Esophagus (tissue), 2 donors: ENCODE results near the gene TNNI3K. TPM values are rescaled to one million over a fixed set of nuclear protein-coding genes. Genes with fewer than 3 reads are reported as not detected.
"Not testable (repeated sequence)": the region's sequence is repeated elsewhere in the genome, so short reads cannot be mapped to it uniquely, and the experiment has no call there.

Source experiments
- H3K27ac ChIP-seq, 2 donors: one replicate each; pipeline ENCODE4 v1.5.1; 2013; ENCODE audit warnings: low read depth in 2 of 2, mild to moderate bottlenecking in 2 of 2, inconsistent platforms in 1 of 2, low read length in 1 of 2, moderate library complexity in 1 of 2
- H3K27me3 ChIP-seq, 2 donors: one replicate each; pipeline ENCODE4 v1.6.1; 2013; ENCODE audit warnings: low read length in 2 of 2, control low read depth in 1 of 2, mild to moderate bottlenecking in 1 of 2; ENCODE audit not compliant: insufficient read depth in 2 of 2, control insufficient read depth in 1 of 2
- H3K36me3 ChIP-seq, 2 donors: one replicate each; pipeline ENCODE4 v1.6.1; 2013; ENCODE audit warnings: low read length in 1 of 2; ENCODE audit not compliant: control insufficient read depth in 2 of 2, insufficient read depth in 2 of 2
- H3K4me1 ChIP-seq, 2 donors: one replicate each; pipeline ENCODE4 v1.6.1; 2013; ENCODE audit warnings: low read length in 1 of 2; ENCODE audit not compliant: control insufficient read depth in 2 of 2, insufficient read depth in 2 of 2
- H3K4me3 ChIP-seq, 2 donors: one replicate each; pipeline ENCODE4 v1.5.1; 2013; ENCODE audit warnings: low read length in 2 of 2, mild to moderate bottlenecking in 2 of 2, low read depth in 1 of 2, moderate library complexity in 1 of 2
- H3K9me3 ChIP-seq, 2 donors: one replicate each; pipeline ENCODE4 v1.6.1; 2013; ENCODE audit warnings: mild to moderate bottlenecking in 2 of 2, low read depth in 1 of 2, low read length in 1 of 2, moderate library complexity in 1 of 2; ENCODE audit not compliant: control insufficient read depth in 2 of 2, insufficient read depth in 1 of 2
- WGBS, 2 donors: extraction: QIAGEN DNeasy Blood & Tissue Kit; methylation state at CpG; one replicate each; pipeline ENCODE4 v1.1.7; 2013; 5-methylcytosine and 5-hydroxymethylcytosine counted together
- polyA plus RNA-seq, 2 donors: library from polyadenylated mRNA; stranded (reverse); fragments of 200-250 nt; gene quantifications; one replicate each; pipeline ENCODE4 v1.2.3, GENCODE V29; 2013
- donor health status: healthy with polysubstance abuse.
- donor health status: Bipolar disorder and iron deficiency.

TNNI3K gene
- polyA plus RNA-seq, 2 donors = 0.35 to 0.41 TPM

DNA sequence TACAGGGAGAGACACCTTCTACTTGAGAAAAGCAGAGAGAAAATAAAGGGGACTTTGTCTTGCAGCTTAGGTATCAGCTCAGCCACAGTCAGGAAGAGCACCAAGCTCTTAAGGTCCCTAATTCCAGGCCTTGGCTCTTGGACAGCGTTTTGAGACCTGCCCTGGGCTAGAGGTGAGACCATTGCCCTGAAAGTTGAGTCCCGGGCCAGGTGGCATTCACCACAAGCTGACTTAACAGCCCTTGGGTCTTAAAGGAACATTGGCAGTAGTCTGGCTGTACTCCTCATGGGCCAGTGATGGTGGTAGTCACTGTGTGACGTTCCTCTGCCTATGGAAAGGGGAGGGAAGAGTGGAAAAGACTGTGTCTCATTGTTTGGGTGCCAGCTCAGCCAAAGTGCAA is 11.7 kb upstream of the TNNI3K start:
- H3K4me1 ChIP-seq = no peaks in the 10 kb centered on the region
- peaks cover 0 to 5% of the 10 kb centered on the region in 2 donors for H3K9me3 ChIP-seq
- H3K27ac ChIP-seq = no peak overlapping the region
- no peaks in the 10 kb centered on the region for H3K27me3 ChIP-seq
- WGBS, 2 donors = 77 to 79% methylated on average over 3 of the region's 3 CpGs
- H3K4me3 ChIP-seq = no peak overlapping the region
- no peaks in the 10 kb centered on the region for H3K36me3 ChIP-seq

DNA sequence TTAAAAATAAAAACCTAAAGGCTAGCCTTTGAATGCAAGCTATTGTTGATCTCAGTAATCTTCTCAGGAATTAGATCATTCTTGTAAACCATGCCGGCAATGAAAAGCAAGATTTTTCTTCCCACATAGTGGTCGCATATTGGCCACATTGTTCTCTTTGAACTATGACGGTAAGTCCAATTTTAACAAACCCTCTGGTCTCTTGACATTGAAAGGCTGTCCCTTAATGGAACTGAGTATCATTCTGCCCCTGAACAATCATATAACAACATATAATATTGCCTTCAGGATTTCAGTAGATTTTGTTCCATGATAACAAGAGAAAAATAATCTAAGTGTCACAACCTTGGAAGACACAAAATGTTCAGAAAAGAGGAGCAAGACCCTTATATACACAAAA is 1.3 kb downstream of the TNNI3K start:
- Histone ChIP-seq H3K36me3 (no peaks in the 10 kb centered on the region), H3K9me3 (no peaks in the 10 kb centered on the region), H3K27me3 (no peaks in the 10 kb centered on the region), H3K27ac (no peak overlapping the region), H3K4me3 (no peak overlapping the region), H3K4me1 (no peaks in the 10 kb centered on the region)
- WGBS, 2 donors = 93 to 96% methylated on average over 3 of the region's 3 CpGs

DNA sequence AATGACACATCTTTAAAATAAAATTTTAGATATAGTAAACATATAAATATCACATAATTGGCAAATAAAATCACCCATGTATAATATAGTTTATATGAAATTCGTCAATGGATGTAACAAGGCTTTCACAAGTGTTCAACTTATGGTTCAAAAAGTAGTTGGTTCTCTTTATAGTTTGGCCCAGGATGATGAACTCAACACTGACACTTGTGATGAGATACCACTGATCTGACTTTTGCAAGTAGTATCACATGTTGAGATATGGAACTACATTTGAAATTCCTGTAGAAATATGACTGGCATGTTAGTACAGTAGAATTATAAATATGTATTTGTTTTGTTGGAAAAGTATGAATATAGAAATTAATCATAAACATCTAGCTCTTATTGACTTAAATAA is 1.8 kb downstream of the TNNI3K start:
- no peak overlapping the region for H3K27ac ChIP-seq
- 69 to 84% methylated on average over 1 of the region's 1 CpG for WGBS, 2 donors

DNA sequence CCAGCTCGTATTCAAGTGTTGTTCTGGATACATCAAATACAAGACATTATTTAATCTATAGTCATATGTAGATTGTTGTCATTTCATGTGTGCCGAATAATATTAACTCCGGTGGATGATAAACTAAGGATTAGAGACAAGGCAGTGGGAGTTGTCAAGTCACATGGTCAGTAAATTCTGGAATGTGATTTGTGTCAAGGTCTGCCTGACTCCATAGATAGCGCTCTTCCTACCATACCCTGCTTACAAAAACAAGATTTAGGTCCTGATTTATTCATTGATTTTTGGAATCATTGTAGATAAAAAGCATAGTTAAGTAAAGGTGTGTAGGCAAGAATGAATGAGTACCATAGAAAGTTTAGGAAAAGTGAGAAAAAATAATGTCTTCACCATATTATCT is 2.6 kb downstream of the TNNI3K start:
- H3K4me1 ChIP-seq = no peaks in the 10 kb centered on the region
- no peak overlapping the region for H3K4me3 ChIP-seq
- no peaks in the 10 kb centered on the region for H3K36me3 ChIP-seq
- 90% methylated on average over 4 of the region's 4 CpGs for WGBS, 2 donors
- H3K27ac ChIP-seq = no peak overlapping the region
- no peaks in the 10 kb centered on the region for H3K9me3 ChIP-seq
- no peaks in the 10 kb centered on the region for H3K27me3 ChIP-seq

More for the DNA sequence above, 1.8 kb downstream of the TNNI3K start:
- Histone ChIP-seq H3K4me3 (no peak overlapping the region), H3K4me1 (no peaks in the 10 kb centered on the region), H3K27me3 (no peaks in the 10 kb centered on the region), H3K9me3 (no peaks in the 10 kb centered on the region), H3K36me3 (no peaks in the 10 kb centered on the region)

GRCh38 chr1:74245168-74245772 is 10.1 kb downstream of the TNNI3K start:
- peaks cover 2 to 3% of the 10 kb centered on the region in 2 donors for H3K9me3 ChIP-seq
- no peak overlapping the region for H3K27ac ChIP-seq
- no peaks in the 10 kb centered on the region for H3K4me1 ChIP-seq
- H3K4me3 ChIP-seq = no peak overlapping the region
- no peaks in the 10 kb centered on the region for H3K27me3 ChIP-seq
- H3K36me3 ChIP-seq = no peaks in the 10 kb centered on the region
- WGBS, 2 donors = 11 to 20% methylated on average over 2 of the region's 2 CpGs

DNA sequence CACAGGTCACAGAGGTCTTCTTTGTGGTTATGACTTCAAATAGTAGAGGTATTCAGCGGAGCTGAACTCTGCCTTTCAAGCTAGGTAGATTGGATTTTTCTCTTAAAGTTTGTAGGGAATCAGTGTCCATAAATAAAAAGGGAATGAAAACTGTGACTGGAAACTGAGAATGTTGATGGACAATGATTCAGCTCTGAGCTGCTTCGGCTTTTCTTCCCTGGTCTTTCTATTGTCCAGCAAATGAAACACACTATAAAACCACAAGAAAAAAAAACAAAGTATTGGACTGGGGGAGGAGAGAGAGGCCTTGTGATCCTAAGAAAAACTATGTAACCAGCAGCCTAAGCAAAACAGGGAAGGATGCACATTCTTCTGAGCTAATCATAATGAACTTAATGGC is 11.1 kb downstream of the TNNI3K start:
- WGBS, 2 donors = 79 to 85% methylated on average over 2 of the region's 2 CpGs
- peaks cover 2 to 3% of the 10 kb centered on the region in 2 donors for H3K9me3 ChIP-seq
- no peaks in the 10 kb centered on the region for H3K27me3 ChIP-seq
- no peak overlapping the region for H3K4me3 ChIP-seq
- H3K27ac ChIP-seq = no peak overlapping the region
- no peaks in the 10 kb centered on the region for H3K36me3 ChIP-seq
- no peaks in the 10 kb centered on the region for H3K4me1 ChIP-seq

DNA sequence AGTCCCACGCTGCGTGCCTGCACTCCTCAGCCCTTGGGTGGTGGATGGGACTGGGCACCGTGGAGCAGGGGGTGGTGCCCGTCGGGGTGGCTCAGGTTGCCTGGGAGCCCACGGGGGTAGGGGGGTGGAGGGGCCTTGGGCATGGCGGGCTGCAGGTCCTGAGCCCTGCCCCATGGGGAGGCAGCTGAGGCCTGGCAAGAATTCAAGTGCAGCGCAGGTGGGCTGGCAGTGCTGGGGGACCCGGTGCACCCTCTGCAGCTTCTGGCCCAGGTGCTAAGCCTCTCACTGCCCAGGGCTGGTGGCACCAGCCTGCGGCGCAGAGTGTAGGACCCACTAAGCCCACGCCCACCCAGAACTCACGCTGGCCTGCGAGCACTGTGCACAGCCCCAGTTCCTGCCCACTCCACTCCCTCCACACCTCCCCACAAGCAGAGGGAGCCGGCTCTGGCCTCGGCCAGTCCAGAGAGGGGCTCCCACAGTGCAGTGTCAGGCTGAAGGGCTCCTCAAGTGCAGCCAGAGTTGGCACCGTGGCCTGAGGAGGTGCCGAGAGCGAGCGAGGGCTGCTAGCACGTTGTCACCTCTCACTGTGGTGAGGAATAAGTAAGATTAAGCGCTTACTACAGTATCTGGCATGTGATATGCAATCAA is 12.8 kb downstream of the TNNI3K start:
- H3K27me3 ChIP-seq = no peaks in the 10 kb centered on the region
- 92 to 93% methylated on average over 22 of the region's 22 CpGs for WGBS, 2 donors
- no peaks in the 10 kb centered on the region for H3K36me3 ChIP-seq
- H3K9me3 ChIP-seq = peaks cover 2 to 3% of the 10 kb centered on the region in 2 donors
- no peak overlapping the region for H3K4me3 ChIP-seq
- H3K4me1 ChIP-seq = no peaks in the 10 kb centered on the region
- H3K27ac ChIP-seq = no peak overlapping the region

DNA sequence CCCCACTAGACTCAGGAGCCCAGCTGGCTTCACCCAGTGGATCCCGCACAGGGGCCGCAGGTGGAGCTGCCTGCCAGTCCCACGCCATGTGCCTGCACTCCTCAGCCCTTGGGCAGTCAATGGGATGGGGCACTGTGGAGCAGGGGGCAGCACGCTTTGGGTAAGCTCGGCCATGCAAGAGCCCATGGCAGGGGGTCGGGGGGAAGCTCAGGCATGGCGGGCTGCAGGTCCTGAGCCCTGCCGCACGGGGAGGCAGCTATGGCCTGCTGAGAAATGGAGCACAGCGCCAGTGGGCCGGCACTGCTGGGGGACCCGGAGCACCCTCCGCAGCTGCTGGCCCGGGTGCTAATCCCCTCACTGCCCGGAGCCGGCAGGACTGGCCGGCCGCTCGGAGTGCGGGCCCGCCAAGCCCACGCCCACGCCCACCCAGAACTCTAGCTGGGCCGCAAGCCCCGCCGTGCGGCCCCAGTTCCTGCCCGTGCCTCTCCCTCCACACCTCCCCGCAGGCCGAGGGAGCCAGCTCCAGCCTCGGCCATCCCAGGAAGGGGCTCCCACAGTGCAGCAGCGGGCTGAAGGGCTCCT is 18.1 kb downstream of the TNNI3K start:
- not testable (repeated sequence) for H3K36me3 ChIP-seq, H3K9me3 ChIP-seq, H3K4me1 ChIP-seq, H3K4me3 ChIP-seq, H3K27me3 ChIP-seq, H3K27ac ChIP-seq
- WGBS, 2 donors = 86 to 89% methylated on average over 24 to 32 of the region's 32 CpGs

- no peak overlapping the region for H3K4me3 ChIP-seq
- H3K36me3 ChIP-seq = no peaks in the 10 kb centered on the region
- H3K27me3 ChIP-seq = no peaks in the 10 kb centered on the region
- H3K4me1 ChIP-seq = no peaks in the 10 kb centered on the region
- no peaks in the 10 kb centered on the region for H3K9me3 ChIP-seq
- WGBS, 2 donors = 88 to 90% methylated on average over 3 of the region's 3 CpGs
- H3K27ac ChIP-seq = no peak overlapping the region
Measured at GRCh38 chr1:74266001-74266400, 30.8 kb downstream of the TNNI3K start.

DNA sequence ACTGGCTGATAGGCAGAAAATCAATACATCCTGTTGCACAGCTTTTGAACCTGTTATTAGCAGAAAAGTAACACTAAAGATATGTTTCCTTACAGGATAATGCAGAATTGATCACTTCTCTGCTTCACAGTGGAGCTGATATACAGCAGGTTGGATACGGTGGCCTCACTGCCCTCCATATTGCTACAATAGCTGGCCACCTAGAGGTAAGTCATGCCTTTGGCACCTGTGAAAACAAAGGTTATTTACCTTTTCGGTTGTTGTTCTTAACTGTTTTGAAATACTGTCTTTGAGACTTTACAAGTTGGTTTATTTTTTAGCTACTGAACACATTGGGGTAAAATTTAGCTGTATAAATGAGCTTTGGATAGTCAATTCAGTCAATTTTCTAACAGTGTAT is 36.3 kb downstream of the TNNI3K start:
- no peaks in the 10 kb centered on the region for H3K9me3 ChIP-seq
- H3K4me1 ChIP-seq = no peaks in the 10 kb centered on the region
- H3K4me3 ChIP-seq = no peak overlapping the region
- H3K27ac ChIP-seq = no peak overlapping the region
- 66 to 70% methylated on average over 2 of the region's 2 CpGs for WGBS, 2 donors
- H3K36me3 ChIP-seq = no peaks in the 10 kb centered on the region
- no peaks in the 10 kb centered on the region for H3K27me3 ChIP-seq
